ENCODE results near the gene GALNT12. TPM values are rescaled to one million over a fixed set of nuclear protein-coding genes. Genes with fewer than 3 reads are reported as not detected.

The GALNT12 gene
- total RNA-seq, 1 donor from 2014 or later: 10.2 TPM

GRCh38 chr9:98767196-98767595, 40.3 kb upstream of the GALNT12 start:
- Histone ChIP-seq H3K36me3 (ENCODE audit: control insufficient read depth, insufficient read depth, low read length) (peaks cover 5% of the 10 kb centered on the region), H3K27me3 (ENCODE audit: control insufficient read depth, insufficient read depth, low read length) (no peaks in the 10 kb centered on the region), H3K4me3 (ENCODE audit: low read depth, low read length) (no peak overlapping the region)
- DNase-seq (ENCODE audit: low read depth): no peak
- TF ChIP-seq CTCF (IDR thresholded peaks at IDR 0.05; ENCODE audit: insufficient read depth, low read length, poor library complexity, severe bottlenecking): no peak

- H3K4me3 ChIP-seq (ENCODE audit: low read depth, low read length): no peak overlapping the region
- no peaks in the 10 kb centered on the region for H3K27me3 ChIP-seq (ENCODE audit: control insufficient read depth, insufficient read depth, low read length)
- peaks cover 7% of the 10 kb centered on the region for H3K36me3 ChIP-seq (ENCODE audit: control insufficient read depth, insufficient read depth, low read length)
- no peak for TF ChIP-seq CTCF (IDR thresholded peaks at IDR 0.05; ENCODE audit: insufficient read depth, low read length, poor library complexity, severe bottlenecking)
- DNase-seq (ENCODE audit: low read depth): no peak
These were observed 39.6 kb upstream of the GALNT12 start for GRCh38 chr9:98767915-98768314.

- Histone ChIP-seq H3K4me3 (ENCODE audit: low read depth, low read length) (no peak overlapping the region), H3K27me3 (ENCODE audit: control insufficient read depth, insufficient read depth, low read length) (no peaks in the 10 kb centered on the region), H3K36me3 (ENCODE audit: control insufficient read depth, insufficient read depth, low read length) (peaks cover 7% of the 10 kb centered on the region)
- TF ChIP-seq CTCF (IDR thresholded peaks at IDR 0.05; ENCODE audit: insufficient read depth, low read length, poor library complexity, severe bottlenecking): no peak
- no peak for DNase-seq (ENCODE audit: low read depth)
These were observed 39.1 kb upstream of the GALNT12 start for GRCh38 chr9:98768344-98768743.

DNA sequence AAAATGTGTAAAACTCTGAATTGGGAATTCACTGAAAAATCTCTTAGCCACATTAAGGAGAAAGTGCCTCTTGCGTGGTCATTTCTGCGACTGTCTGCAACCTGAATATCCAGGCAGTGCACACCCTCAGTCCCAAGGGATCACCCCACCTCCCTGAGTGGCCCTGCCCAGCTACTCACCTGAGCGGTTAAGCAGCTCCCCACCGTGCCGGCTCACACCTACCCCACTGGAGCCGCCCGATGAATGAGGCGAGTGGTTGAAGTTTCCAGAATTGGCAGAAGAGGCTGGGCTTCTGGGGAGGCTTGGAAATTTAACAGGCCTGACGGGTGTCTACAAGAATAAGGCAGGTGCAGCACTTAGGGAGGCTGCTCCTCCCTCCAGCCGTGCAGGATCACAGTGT, 36.8 kb upstream of the GALNT12 start:
- H3K36me3 ChIP-seq (ENCODE audit: control insufficient read depth, insufficient read depth, low read length): peaks cover 5% of the 10 kb centered on the region
- no peaks in the 10 kb centered on the region for H3K27me3 ChIP-seq (ENCODE audit: control insufficient read depth, insufficient read depth, low read length)
- no peak for TF ChIP-seq CTCF (IDR thresholded peaks at IDR 0.05; ENCODE audit: insufficient read depth, low read length, poor library complexity, severe bottlenecking)
- no peak overlapping the region for H3K4me3 ChIP-seq (ENCODE audit: low read depth, low read length)
- DNase-seq (ENCODE audit: low read depth): no peak

GRCh38 chr9:98771209-98771874, 36.1 kb upstream of the GALNT12 start:
- TF ChIP-seq CTCF (IDR thresholded peaks at IDR 0.05; ENCODE audit: insufficient read depth, low read length, poor library complexity, severe bottlenecking): no peak
- Histone ChIP-seq H3K27me3 (ENCODE audit: control insufficient read depth, insufficient read depth, low read length) (no peaks in the 10 kb centered on the region), H3K36me3 (ENCODE audit: control insufficient read depth, insufficient read depth, low read length) (peaks cover 5% of the 10 kb centered on the region), H3K4me3 (ENCODE audit: low read depth, low read length) (no peak overlapping the region)
- no peak for DNase-seq (ENCODE audit: low read depth)
